ENCODE data around the gene SCN7A. TPM values are rescaled to one million over a fixed set of nuclear protein-coding genes. Genes with fewer than 3 reads are reported as not detected.

Gene SCN7A
- total RNA-seq: 10.2 TPM
- polyA plus RNA-seq: 0.98 TPM
- long read RNA-seq, donor 1: 0 reads
- long read RNA-seq, donor 2, partial matches to known transcripts: 5 of 5 reads
- long read RNA-seq, donor 2, other reads (novel, unspliced or antisense): 0 of 5 reads
- long read RNA-seq, donor 3: 0 reads
- long read RNA-seq, donor 4: 0 reads
- long read RNA-seq, donor 5, partial matches to known transcripts: 0 of 1 reads
- long read RNA-seq, donor 5, other reads (novel, unspliced or antisense): 0 of 1 reads
- long read RNA-seq, donor 6: 0 reads
- long read RNA-seq, donor 7: 0 reads
- long read RNA-seq, donor 8: 0 reads
- long read RNA-seq, donor 9: 0 reads
- long read RNA-seq, donor 10: 0 reads

GRCh38 chr2:166494140-166494624 is at the start of gene SCN7A:
TSS of gene SCN7A (minus strand) at chr2:166494249. CDS start at chr2:166477696, 16,553 bp downstream.
- Histone ChIP-seq H3K4me1 (ENCODE audit: control insufficient read depth in 2 of 2, insufficient read depth in 2 of 2, low read length in 2 of 2) (peaks cover 24 to 29% of the 10 kb centered on the region in 2 donors), H3K4me3 (ENCODE audit: low read length in 2 of 2) (peak within 1 kb of the TSS in 1 of 2 donors; percentile 52), H3K36me3 (ENCODE audit: control insufficient read depth in 2 of 2, insufficient read depth in 2 of 2, low read length in 1 of 2) (no peaks in the 10 kb centered on the region), H3K9me3 (ENCODE audit: control insufficient read depth in 2 of 2, insufficient read depth in 1 of 2, low read length in 1 of 2) (no peaks in the 10 kb centered on the region), H3K27ac (ENCODE audit: low read depth in 1 of 2, low read length in 1 of 2) (peak within 1 kb of the TSS in 1 of 2 donors; percentile 46), H3K27me3 (ENCODE audit: control insufficient read depth in 2 of 2, insufficient read depth in 1 of 2, low read length in 1 of 2) (no peaks in the 10 kb centered on the region)
- DNase-seq (ENCODE audit: low read depth in 6 of 9, low spot score in 9 of 9): peak in 7 of 9 donors; percentile 32 to 78 (median 42)
- WGBS: 24% methylated on average over 16 of the region's 16 CpGs

- Histone ChIP-seq H3K27ac (ENCODE audit: low read depth in 1 of 2, low read length in 1 of 2) (no peak overlapping the region), H3K4me3 (ENCODE audit: low read length in 2 of 2) (no peak overlapping the region), H3K36me3 (ENCODE audit: control insufficient read depth in 2 of 2, insufficient read depth in 2 of 2, low read length in 1 of 2) (no peaks in the 10 kb centered on the region), H3K9me3 (ENCODE audit: control insufficient read depth in 2 of 2, insufficient read depth in 1 of 2, low read length in 1 of 2) (no peaks in the 10 kb centered on the region), H3K27me3 (ENCODE audit: control insufficient read depth in 2 of 2, insufficient read depth in 1 of 2, low read length in 1 of 2) (no peaks in the 10 kb centered on the region), H3K4me1 (ENCODE audit: control insufficient read depth in 2 of 2, insufficient read depth in 2 of 2, low read length in 2 of 2) (no peaks in the 10 kb centered on the region)
- peak; percentile 27 to 86 (median 66) for DNase-seq (ENCODE audit: low read depth in 6 of 9, low spot score in 9 of 9)
- WGBS: 35% methylated on average over 9 of the region's 9 CpGs
Observed at GRCh38 chr2:166539340-166540162, 45.5 kb upstream of the SCN7A start.

- H3K27ac ChIP-seq (ENCODE audit: low read depth in 1 of 2, low read length in 1 of 2): no peak overlapping the region
- WGBS: 97% methylated on average over 2 of the region's 2 CpGs
- H3K36me3 ChIP-seq (ENCODE audit: control insufficient read depth in 2 of 2, insufficient read depth in 2 of 2, low read length in 1 of 2): no peaks in the 10 kb centered on the region
- DNase-seq (ENCODE audit: low read depth in 6 of 9, low spot score in 9 of 9): no peak
- H3K4me1 ChIP-seq (ENCODE audit: control insufficient read depth in 2 of 2, insufficient read depth in 2 of 2, low read length in 2 of 2): no peaks in the 10 kb centered on the region
- no peaks in the 10 kb centered on the region for H3K9me3 ChIP-seq (ENCODE audit: control insufficient read depth in 2 of 2, insufficient read depth in 1 of 2, low read length in 1 of 2)
- H3K4me3 ChIP-seq (ENCODE audit: low read length in 2 of 2): no peak overlapping the region
- H3K27me3 ChIP-seq (ENCODE audit: control insufficient read depth in 2 of 2, insufficient read depth in 1 of 2, low read length in 1 of 2): no peaks in the 10 kb centered on the region
Observed at GRCh38 chr2:166536111-166536510, 42.1 kb upstream of the SCN7A start.

- WGBS: 86% methylated on average over 3 of the region's 3 CpGs
- Histone ChIP-seq H3K9me3 (ENCODE audit: control insufficient read depth in 2 of 2, insufficient read depth in 1 of 2, low read length in 1 of 2) (no peaks in the 10 kb centered on the region), H3K27me3 (ENCODE audit: control insufficient read depth in 2 of 2, insufficient read depth in 1 of 2, low read length in 1 of 2) (no peaks in the 10 kb centered on the region), H3K36me3 (ENCODE audit: control insufficient read depth in 2 of 2, insufficient read depth in 2 of 2, low read length in 1 of 2) (no peaks in the 10 kb centered on the region), H3K4me3 (ENCODE audit: low read length in 2 of 2) (no peak overlapping the region), H3K4me1 (ENCODE audit: control insufficient read depth in 2 of 2, insufficient read depth in 2 of 2, low read length in 2 of 2) (no peaks in the 10 kb centered on the region), H3K27ac (ENCODE audit: low read depth in 1 of 2, low read length in 1 of 2) (no peak overlapping the region)
- DNase-seq (ENCODE audit: low read depth in 6 of 9, low spot score in 9 of 9): no peak
Observed at GRCh38 chr2:166521155-166521554, 27.1 kb upstream of the SCN7A start.

GRCh38 chr2:166520604-166521003 is 26.6 kb upstream of the SCN7A start:
- Histone ChIP-seq H3K9me3 (ENCODE audit: control insufficient read depth in 2 of 2, insufficient read depth in 1 of 2, low read length in 1 of 2) (no peaks in the 10 kb centered on the region), H3K4me3 (ENCODE audit: low read length in 2 of 2) (no peak overlapping the region), H3K27me3 (ENCODE audit: control insufficient read depth in 2 of 2, insufficient read depth in 1 of 2, low read length in 1 of 2) (no peaks in the 10 kb centered on the region), H3K4me1 (ENCODE audit: control insufficient read depth in 2 of 2, insufficient read depth in 2 of 2, low read length in 2 of 2) (no peaks in the 10 kb centered on the region), H3K36me3 (ENCODE audit: control insufficient read depth in 2 of 2, insufficient read depth in 2 of 2, low read length in 1 of 2) (no peaks in the 10 kb centered on the region), H3K27ac (ENCODE audit: low read depth in 1 of 2, low read length in 1 of 2) (no peak overlapping the region)
- DNase-seq (ENCODE audit: low read depth in 6 of 9, low spot score in 9 of 9): no peak
- WGBS: 91% methylated on average over 2 of the region's 2 CpGs

- no peaks in the 10 kb centered on the region for H3K4me1 ChIP-seq (ENCODE audit: control insufficient read depth in 2 of 2, insufficient read depth in 2 of 2, low read length in 2 of 2)
- H3K36me3 ChIP-seq (ENCODE audit: control insufficient read depth in 2 of 2, insufficient read depth in 2 of 2, low read length in 1 of 2): no peaks in the 10 kb centered on the region
- no peak overlapping the region for H3K4me3 ChIP-seq (ENCODE audit: low read length in 2 of 2)
- H3K27me3 ChIP-seq (ENCODE audit: control insufficient read depth in 2 of 2, insufficient read depth in 1 of 2, low read length in 1 of 2): no peaks in the 10 kb centered on the region
- no peaks in the 10 kb centered on the region for H3K9me3 ChIP-seq (ENCODE audit: control insufficient read depth in 2 of 2, insufficient read depth in 1 of 2, low read length in 1 of 2)
- WGBS: 94% methylated on average over 10 of the region's 10 CpGs
- no peak overlapping the region for H3K27ac ChIP-seq (ENCODE audit: low read depth in 1 of 2, low read length in 1 of 2)
- DNase-seq (ENCODE audit: low read depth in 6 of 9, low spot score in 9 of 9): no peak
Observed at GRCh38 chr2:166519391-166519962, 25.4 kb upstream of the SCN7A start.

- no peak for DNase-seq (ENCODE audit: low read depth in 6 of 9, low spot score in 9 of 9)
- no peaks in the 10 kb centered on the region for H3K9me3 ChIP-seq (ENCODE audit: control insufficient read depth in 2 of 2, insufficient read depth in 1 of 2, low read length in 1 of 2)
- no peaks in the 10 kb centered on the region for H3K27me3 ChIP-seq (ENCODE audit: control insufficient read depth in 2 of 2, insufficient read depth in 1 of 2, low read length in 1 of 2)
- no peak overlapping the region for H3K4me3 ChIP-seq (ENCODE audit: low read length in 2 of 2)
- no peaks in the 10 kb centered on the region for H3K4me1 ChIP-seq (ENCODE audit: control insufficient read depth in 2 of 2, insufficient read depth in 2 of 2, low read length in 2 of 2)
- H3K27ac ChIP-seq (ENCODE audit: low read depth in 1 of 2, low read length in 1 of 2): no peak overlapping the region
- WGBS: 93% methylated on average over 3 of the region's 3 CpGs
- H3K36me3 ChIP-seq (ENCODE audit: control insufficient read depth in 2 of 2, insufficient read depth in 2 of 2, low read length in 1 of 2): no peaks in the 10 kb centered on the region
Observed at GRCh38 chr2:166518634-166519390, 24.8 kb upstream of the SCN7A start.

GRCh38 chr2:166517533-166518061 is 23.5 kb upstream of the SCN7A start:
- no peak for DNase-seq (ENCODE audit: low read depth in 6 of 9, low spot score in 9 of 9)
- Histone ChIP-seq H3K27me3 (ENCODE audit: control insufficient read depth in 2 of 2, insufficient read depth in 1 of 2, low read length in 1 of 2) (no peaks in the 10 kb centered on the region), H3K27ac (ENCODE audit: low read depth in 1 of 2, low read length in 1 of 2) (no peak overlapping the region), H3K36me3 (ENCODE audit: control insufficient read depth in 2 of 2, insufficient read depth in 2 of 2, low read length in 1 of 2) (no peaks in the 10 kb centered on the region), H3K4me3 (ENCODE audit: low read length in 2 of 2) (no peak overlapping the region), H3K9me3 (ENCODE audit: control insufficient read depth in 2 of 2, insufficient read depth in 1 of 2, low read length in 1 of 2) (no peaks in the 10 kb centered on the region), H3K4me1 (ENCODE audit: control insufficient read depth in 2 of 2, insufficient read depth in 2 of 2, low read length in 2 of 2) (no peaks in the 10 kb centered on the region)
